ENCODE measurements around the gene SV2C.
"Not testable (repeated sequence)": the region's sequence is repeated elsewhere in the genome, so short reads cannot be mapped to it uniquely, and the experiment has no call there.

Gene SV2C

DNA sequence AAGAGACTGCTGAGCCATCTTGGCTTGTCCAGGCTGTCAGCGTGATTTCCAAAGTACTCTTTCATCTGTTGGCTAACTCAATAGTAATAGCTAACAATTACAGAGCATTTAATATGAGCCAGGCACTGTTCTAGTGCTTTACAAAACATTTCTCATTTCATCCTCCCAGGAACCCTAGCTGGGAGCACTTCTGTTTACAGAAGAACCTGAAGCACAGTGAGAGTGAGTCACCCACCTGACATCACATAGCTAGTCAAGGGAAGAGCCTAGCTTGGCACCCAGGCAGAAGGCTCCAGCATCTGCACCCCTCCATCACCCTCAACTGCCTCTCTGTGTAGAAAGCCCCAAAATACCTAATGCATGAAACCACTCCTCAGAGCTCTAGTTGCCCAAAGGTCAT lies 262.4 kb downstream of the SV2C start:
- no peak for DNase-seq (ENCODE audit: low read depth)

DNA sequence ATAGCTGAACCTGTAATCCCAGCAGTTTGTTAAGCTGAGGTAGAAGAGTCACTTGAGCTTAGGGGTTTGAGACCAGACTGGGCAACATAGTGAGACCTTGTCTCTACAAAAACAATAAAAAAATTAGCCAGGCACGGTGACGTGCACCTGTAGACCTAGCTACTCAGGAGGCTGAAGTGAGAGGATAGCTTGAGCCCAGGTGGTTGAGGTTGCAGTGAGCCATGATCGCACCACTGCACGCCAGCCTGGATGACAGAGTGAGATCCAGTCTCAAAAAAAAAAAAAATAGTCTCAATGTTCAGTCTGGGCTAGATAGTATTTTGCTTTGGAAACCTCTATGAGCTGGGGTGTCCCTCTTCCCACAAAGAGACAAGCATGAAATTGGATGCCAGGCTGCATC lies 268.0 kb downstream of the SV2C start:
- no peak for DNase-seq (ENCODE audit: low read depth)

DNA sequence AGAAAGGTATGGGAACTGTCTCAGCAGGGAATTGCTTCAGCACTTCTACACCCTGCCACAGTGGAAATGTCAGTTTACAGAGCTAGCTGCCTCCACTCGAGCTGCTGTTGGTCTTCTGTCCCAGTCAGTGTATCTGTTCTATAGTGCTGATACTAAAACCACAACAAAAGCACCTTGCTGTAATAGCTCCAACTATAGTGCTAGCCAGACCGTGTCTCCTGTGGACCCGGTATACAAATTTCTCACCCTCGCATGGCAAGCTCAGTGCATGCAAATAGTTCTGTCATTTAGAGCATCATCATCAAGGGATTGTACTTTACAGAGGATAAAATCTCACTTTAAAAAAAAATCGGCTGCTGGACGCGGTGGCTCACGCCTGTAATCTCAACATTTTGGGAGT lies 268.4 kb downstream of the SV2C start:
- no peak for DNase-seq (ENCODE audit: low read depth)

DNA sequence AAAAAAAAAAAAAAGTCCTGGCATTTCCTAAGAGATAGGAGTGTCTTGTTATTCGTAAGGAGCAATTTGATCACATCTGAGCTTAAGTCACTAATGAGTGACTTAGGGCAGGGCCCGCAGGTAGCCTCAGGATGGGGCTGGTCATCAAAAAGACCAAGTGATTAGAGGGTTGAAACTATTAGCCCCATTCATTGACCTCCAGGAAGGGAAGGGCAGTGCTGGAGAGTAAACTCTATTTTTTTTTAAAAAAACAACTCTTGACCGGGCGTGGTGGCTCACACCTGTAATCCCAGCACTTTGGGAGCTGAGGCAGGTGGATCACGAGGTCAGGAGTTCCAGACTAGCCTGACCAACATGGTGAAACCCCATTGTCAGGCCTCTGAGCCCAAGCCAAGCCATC lies 273.7 kb downstream of the SV2C start:
- no peak for DNase-seq (ENCODE audit: low read depth)

DNA sequence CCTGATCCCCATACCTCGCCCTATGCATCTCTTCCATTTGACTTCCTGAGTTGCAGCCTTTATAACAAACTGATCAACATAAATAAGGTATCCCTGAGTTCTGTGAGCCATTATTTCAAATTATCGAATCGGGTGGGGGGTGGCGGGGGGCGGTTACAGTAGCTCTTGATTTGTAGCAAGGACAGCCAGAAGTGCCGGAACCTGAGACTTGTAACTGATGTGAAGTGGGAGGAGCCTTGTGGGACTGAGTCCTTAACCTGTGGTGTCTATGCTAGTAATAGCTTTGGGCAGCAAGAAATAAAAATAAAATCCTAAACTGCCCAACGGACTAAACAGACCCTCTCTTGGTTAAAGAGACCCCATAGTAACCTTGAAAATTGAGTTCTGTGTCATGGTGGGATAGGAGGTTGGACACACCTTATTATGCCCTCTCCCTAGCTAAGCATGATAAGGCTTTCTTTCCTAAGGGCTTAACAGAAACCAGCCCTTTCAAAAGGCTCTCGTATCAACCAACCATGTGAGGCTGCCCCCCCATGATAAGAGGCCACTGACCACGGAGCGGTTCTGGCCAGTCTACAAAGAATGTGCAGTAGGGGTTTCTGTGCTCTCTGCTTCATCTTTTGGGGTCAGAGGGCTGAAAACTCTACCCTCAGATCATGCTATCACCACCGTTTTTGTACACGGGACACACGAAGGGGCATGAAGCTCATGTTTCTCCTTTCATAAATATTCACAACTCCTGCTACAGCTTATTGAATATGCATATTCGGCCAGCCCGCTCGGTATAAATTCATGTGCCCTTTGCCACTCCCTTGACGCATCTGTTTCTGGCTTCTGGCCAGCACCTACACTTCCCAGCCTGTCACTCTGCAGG lies 280.4 kb downstream of the SV2C start:
- no peak for DNase-seq (ENCODE audit: low read depth)

DNA sequence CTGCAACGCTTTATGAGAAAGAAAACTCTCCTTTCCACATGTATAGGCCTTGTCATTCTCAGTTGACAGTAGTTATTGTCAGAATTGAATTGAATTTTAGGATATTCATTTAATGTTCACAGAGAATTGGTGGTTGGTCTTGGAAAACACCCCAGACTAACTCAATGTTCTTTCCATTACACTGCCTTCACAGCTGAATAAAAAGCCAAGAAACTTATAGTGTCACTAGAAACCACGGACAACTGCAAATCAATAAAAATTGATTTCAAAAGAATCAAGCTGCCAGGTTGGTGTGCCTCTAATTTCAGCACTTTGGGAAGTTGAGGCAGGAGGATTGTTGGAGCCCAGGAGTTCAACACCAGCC lies 281.0 kb downstream of the SV2C start:
- no peak for DNase-seq (ENCODE audit: low read depth)

DNA sequence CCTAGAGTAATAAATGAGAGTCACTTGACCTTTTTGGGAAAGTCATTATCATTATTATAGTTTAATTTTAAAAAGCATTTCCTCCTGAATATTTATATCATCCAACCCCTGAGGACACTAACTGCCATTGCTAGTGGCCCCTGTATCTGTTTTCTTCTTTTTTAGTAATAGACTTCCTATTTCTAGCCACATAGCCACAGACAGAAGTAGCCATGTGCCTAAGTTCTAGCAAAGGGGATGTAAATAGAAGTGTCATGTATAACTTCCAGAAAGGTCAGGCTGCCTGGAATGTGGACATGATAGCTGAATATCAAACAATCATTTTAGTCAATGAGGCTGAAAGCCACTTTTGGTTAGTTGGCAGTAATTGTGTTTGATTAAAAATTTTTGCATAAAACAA lies 282.4 kb downstream of the SV2C start:
- no peak for DNase-seq (ENCODE audit: low read depth)

DNA sequence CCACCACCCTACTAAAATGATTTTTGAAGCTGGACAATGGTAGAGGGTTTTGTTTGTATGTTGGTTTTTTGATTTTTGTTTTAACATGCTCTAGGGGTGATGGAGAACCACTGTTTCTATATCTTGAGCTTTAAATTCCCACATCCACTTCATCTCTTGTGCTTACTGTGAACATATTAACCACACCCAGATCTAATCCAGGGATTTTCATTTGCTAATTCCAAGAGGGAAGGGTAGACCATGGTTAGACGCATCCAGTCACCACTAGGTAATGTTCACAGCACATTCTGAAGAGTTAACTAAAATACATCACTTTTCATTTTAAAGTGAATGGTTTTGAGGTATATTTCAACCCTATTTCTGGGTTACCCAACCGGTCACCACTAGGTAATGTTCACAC lies 283.4 kb downstream of the SV2C start:
- no peak for DNase-seq (ENCODE audit: low read depth)

DNA sequence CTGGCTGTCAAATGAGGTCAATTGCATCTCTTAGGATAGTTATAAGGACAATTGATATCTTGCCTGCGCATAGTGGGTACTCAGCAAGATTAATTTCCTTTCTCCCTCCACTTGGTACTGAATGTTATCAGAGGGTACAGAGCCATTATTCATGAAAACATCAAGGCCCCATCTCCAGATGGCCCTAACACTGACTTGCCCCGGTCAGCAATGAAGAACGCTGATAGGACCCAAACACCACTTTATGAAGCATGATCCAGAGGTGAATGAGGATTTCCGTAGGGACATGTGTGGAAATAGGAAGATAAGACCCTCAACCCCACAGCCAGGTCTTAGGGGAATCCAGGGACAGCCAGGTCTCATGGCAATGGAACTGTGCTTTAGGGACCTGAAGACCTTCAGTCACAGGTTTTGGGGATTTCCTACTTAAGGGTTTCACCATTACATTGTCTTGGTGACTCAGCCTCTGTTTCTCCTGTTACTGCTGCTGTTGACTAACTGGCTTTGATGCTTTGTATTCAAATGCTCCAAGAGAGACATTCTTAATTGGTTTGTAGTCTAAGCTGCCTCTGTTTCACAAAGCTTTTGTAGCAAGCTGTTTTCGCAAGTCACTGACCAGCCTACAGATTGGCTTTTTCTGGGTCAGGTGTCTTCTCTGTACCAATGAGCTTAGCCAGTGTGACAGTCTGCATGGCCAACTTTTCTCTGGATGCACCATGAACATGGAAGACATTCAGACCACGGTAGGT lies 284.6 kb downstream of the SV2C start:
- DNase-seq (ENCODE audit: low read depth): no peak

DNA sequence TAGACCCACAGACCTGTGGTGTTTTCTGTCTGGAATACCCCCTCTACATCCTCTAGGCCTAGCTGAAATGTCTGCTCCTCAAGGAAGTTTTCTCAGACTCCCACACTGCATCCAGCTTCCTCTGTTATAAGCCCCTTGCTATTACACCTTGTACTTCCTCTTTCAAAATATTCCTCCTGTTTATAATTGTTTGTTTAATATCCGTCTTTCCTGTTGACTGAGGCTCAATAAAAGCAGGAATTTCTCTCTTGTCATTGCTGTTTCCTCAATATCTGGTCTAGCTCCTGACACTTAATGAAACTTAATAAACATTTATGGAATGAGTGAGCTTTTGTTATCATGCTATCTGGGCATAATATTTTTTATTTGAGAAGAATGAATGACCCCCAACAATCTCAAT lies 285.8 kb downstream of the SV2C start:
- DNase-seq (ENCODE audit: low read depth): no peak

DNA sequence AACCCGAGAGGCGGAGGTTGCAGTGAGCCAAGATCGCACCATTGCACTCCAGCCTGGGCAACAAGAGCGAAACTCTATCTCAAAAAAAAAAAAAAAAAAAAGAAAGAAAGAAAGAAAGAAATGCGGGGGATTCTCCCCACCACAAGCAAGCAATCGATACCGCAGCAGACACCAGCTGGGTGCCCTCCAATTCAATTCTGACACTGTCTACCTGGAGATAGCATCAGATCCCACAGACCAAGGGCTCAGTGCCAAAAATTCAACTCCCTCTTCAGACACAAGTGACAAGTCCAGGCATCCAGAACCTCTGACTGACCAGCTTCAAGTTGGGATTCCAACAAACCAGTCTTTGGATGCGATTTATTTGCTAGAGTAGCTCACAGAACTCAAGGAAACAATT lies 286.5 kb downstream of the SV2C start:
- DNase-seq (ENCODE audit: low read depth): not testable (repeated sequence)

DNA sequence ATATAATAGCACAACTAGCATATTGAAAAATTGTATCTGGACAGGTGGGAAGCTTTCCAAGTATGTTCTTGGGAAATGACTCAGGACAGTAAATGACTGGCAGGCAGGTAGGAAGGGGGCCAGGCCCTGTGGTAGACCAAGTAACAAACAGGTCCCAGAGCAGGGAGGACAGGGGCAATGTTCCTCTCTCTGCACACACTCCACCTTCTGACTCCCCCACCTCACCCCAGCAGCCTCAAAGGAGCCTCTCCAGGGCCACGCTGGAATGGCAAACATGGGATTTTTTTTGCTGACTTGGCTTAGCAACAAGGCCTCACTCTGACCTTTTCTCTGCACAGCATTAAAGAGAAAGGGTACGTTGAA lies 288.8 kb downstream of the SV2C start:
- DNase-seq (ENCODE audit: low read depth): no peak

DNA sequence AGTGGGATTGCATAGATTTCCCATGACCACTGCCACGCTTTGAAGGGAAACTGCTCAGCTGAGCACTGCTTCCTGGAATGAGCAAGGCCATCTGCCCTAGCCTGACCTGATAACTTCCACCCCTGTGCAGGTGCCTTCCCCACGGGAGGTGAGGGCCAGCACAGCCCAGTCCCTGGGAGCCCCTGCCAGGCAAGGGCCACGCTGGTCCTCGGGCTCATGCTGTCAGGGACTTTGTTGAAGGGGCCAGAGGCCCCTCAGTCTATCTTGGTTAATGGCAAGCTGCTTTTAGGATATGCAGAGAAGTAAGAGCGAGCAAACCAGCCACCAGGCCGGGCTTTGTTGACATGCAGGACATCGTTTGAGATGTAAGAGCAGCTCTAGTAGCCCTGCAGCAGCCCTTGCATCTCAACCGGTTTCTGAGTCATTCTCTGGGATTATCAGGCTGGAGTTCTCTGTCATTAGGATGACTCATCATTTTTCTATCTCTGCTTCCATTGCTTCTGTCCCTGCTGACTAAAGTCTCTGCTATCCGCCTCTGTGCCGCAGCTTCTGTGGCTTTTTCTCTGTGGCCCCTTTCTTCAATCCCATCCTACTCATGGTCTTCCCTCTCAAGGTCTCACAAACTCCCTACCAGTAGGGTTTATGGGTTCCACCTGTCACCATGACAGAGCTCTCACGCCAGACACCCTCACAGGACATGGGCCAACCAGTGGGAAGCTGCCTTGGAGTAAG lies 289.3 kb downstream of the SV2C start:
- peak; percentile 62 for DNase-seq (ENCODE audit: low read depth)

DNA sequence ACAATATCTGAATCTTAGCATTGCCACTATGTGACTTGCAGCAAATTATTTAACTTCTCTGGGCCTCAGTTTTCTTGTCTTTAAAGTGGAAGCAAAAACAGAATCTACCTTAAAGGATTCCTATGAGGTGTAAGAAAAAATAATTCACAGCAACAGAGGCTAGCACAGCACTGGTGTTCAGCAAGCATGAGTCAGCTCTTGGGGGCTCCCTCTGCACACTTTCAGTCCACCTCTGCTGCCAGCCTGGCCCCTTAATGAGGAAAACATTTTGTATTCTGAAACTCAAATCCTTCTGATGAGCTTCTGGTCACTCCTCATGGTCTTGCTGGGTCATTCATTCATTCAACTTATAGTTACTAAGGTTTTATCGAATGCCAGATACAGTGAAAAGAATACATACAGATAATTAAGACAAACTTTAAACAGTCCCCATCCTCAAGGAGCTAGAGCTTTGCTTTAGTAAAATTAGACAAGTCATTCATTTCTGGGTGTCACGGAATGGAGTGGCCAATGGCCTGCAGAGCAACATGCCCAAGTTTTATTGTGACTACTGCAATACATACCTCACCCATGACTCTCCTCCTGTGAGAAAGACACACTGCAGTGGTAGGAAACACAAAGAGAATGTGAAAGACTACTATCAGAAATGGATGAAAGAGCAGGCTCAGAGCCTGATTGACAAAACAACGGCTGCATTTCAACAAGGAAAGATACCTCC lies 293.1 kb downstream of the SV2C start:
- no peak for DNase-seq (ENCODE audit: low read depth)

DNA sequence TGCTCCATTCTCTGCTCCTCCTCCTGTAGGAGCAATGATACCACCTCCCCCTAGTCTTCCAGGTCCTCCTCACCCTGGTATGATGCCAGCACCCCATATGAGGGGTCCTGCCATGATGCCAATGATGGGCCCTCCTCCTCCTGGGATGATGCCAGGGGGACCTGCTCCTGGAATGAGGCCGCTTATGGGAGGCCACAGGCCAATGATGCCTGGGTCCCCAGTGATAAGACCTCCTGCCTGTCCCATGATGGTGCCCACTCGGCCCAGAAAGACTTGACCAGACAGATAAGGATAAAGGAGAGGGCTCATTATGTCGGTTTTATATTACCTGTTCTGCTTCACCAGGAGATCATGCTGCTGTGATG lies 293.7 kb downstream of the SV2C start:
- no peak for DNase-seq (ENCODE audit: low read depth)

DNA sequence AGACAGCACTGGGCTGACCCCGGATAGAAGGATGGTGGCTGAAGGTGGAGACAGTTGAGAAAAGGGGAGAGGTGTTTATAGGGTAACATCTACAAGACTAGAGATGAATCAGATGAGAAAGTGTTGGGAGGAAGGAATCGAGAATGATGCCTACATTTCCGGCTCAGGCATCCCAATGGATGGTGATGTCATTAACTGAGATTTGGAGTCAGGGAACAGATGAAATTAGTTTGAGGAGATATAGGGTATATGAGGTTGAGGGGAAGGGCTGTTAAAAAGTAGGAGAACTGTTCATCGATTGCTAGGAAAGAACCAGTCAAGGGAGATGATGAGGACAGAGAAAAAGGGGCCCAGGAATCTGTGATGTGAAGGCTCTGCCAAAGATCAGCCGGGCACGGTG lies 295.2 kb downstream of the SV2C start:
- no peak for DNase-seq (ENCODE audit: low read depth)

DNA sequence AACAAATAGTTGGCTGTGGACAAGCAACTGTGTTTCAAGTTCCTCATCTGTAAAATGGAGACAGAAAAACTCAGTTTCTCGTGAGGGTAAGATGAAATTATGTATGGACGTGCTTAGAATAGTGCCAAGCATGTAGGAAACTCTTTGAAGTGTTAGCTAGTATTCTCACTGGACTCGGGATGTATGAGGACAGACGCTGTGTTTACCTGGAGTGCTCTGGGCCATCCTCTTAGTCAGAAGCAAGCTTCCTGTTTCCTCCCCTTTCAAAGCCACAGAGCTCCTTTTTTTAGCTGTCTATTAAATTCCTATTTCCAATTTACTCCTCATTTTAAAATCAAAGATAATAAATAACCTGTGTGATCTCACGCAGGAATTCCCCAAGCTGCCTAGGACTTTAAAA lies 296.1 kb downstream of the SV2C start:
- no peak for DNase-seq (ENCODE audit: low read depth)

DNA sequence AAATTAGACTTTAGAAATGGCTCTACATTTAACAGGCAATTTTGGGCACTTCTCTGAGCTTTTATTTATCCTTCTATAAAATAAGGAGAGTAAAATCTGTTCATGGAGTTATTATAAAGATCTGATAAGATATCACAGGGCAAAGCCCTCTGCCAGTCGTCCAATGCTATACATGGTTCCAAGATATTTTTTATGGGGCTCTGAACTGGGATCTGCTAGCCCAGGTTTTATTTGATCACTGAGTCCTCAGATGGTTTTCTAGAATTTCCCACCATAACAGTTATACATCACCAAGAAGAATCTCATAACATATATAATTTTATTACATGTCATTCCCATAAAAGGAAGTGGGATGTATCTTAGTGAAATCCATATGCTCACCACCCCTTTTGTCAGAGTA lies 296.7 kb downstream of the SV2C start:
- DNase-seq (ENCODE audit: low read depth): no peak

DNA sequence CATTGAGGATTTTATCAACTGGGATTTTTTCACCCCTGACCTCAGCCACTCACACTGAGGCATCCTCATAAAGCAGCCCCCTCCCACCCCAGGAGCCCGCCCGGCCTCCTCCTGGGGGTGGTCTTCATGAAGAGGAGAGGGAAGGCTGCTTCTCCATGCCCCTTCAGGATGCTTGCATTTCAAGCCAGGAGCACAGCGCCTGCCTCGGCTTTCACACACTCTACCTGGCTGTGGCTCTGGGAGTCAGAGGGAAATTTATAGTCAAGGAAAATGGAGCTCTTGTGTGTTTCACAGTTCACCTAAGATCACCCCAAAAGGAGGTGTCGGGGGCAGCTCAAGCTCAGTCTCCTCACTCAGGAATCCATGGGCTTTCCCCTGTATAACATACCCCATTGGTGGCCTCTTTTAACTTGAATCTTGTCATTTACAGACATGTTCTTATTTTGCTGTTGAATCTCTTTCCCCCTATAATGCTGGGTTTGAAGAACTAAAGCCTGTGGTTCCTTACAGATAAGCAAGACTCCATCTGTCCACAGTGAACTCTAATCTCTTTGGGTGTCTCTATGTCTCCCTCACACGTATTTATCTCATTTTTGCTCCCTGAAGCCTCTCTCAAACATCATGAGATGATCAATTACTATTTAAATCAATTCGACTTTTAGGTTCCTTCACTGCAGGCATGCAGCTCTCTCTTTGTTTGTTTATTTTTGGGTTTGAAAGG lies 297.3 kb downstream of the SV2C start:
- no peak for DNase-seq (ENCODE audit: low read depth)

DNA sequence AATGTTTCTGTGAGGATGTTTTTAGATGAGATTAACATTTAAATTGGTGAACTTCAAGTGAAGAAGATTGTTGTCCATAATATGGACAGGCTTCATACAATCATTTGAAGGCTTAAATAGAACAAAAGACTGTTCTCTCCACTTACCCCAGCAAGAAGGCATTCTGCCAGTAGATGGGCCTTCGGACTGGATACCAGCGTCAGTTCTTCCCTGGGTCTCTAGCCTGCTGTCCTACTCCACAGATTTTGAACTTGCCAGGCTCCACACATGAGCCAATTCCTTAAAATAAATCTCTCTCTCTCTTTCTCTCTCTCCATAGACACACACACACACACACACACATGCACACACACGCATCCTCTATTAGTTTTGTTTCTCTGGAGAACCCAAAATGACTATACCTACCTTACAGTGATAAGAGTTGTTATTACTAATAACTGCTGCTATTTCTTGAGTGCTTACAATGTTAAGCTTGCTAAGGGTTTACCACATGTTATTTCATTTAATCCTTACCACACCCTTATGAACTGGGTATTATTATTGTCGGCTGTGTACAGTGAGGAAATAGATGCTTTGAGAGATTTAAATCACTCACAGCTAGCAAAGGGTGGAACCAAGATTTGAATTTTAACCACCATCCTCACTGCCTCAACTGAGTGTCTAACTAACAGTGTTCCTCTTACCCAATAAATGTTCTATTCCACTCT lies 300.1 kb downstream of the SV2C start:
- DNase-seq (ENCODE audit: low read depth): no peak

DNA sequence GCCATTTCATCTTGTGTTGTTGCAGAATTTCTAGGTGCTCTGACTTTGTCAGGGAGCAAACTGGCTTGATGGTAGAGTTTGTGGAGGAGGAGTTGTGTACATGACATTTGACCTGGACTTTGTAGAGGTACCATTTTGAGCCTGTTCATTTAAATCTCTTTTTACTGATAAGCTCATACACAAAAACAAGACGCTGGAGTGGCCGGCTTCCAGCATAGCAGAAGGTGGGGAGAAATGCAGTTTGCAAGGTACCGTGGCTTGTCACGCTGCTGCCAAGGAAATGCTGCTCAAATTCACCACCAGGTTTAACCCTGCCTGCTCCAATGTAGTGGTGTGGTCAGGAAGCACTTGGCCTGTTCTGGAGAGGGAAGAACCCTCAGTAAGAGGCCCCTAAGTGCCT lies 301.0 kb downstream of the SV2C start:
- DNase-seq (ENCODE audit: low read depth): no peak
